GM18951 (cell line): Measurements from ENCODE around the gene FOXA1.

ENCODE experiments used
- POLR2A ChIP-seq: IDR thresholded peaks from 4 replicates; pipeline ENCODE4 v1.6.1; 2011; ENCODE audit warnings: mild to moderate bottlenecking; ENCODE audit not compliant: insufficient read length, insufficient read depth; ENCODE audit errors: extremely low read depth
- in situ Hi-C: fragments of 300-500 bp; cut with MboI; formaldehyde crosslinking; loops from one replicate; pipeline ENCODE4 v1.12.0; 2022; ENCODE audit warnings: low sequenced_read_pairs, mixed read lengths, inconsistent platforms; ENCODE audit not compliant: unreplicated experiment

The FOXA1 gene

DNA sequence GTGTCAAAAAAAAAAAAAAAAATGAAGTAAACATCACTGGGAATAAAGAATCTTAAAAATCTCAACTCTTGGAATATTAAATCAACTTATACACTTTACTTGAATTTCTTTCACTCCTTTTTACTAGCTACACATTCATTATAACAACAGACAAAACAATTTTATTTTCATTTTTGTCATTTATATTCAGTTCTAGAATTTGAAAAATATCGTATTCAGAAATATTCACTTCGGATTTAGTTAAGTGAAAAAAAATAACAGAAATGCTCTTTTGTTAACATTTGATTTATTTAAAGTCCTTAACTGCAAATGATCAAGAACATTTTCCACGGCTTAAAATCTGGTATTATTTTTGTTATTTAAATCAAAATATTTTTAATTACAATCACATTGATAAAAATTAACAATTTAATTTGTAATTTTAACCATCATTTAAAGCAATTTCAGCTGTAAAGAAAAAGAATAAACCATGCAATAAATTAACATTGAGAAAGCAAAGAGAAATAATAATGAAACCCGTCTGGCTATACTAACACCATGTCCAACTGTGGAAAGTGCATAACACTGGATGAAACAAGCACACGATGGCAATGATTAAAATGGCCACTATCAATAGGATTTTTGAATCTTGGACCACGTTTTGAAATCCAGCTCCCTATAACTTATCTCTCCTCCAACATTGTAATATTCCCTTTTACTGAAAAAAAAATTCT lies 5.2 kb downstream of the FOXA1 start:
- no peak for TF ChIP-seq POLR2A
- in situ Hi-C loops, result no loop called here

DNA sequence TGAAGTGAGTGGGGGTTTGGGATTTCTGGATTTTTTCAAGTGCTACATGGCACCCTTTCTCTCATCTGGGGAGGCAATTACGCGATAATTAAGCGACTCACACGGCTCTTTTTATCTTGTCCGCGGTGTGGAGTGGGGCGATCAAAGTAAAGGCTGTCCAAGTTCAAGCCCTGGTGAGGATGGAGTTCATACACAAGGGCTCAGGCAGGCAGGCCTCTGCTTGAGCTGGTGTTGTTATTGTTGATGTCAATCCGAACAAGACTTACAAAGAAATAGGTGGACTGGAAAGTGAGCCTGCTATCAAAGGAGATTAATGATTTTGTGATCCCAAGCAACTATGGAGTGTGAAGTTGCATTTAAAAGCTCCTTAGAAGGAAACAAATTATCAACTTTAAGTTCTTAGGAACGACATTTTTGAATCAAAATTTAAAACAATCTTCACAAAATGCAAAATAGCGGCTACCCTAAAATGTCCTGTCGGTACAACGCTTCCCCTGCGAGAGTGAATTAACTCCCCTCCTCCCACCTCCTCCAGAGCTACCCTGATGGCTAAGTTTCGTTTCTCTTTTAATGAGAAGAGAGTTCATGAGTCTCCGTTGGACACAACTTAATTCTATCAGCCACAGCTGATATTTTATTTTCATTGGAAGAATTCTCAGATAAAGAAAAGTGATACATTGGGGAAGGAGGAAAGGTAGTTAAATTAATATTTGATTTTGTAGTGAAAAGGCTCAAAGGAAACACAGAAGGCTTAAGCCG lies 5.9 kb downstream of the FOXA1 start:
- TF ChIP-seq POLR2A, result no peak
- in situ Hi-C loops, result no loop called here

DNA sequence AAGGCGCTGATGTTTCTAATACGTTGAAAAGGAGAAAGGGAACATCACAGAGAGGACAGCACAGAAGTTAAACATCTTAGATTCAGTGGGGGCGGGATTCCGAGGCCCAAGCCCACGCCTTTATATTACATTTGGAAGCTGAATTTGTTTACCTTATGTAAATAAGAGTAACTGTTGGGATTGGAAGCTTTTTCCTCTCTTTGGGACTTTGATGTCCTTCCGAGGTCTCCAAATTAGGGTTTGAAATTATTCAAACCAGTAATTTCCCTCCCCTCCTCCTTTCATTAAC lies 6.4 kb downstream of the FOXA1 start:
- in situ Hi-C loops, result no loop called here

GRCh38 chr14:37587881-37588666 lies 7.0 kb downstream of the FOXA1 start:
- no peak for TF ChIP-seq POLR2A
- in situ Hi-C loops, result no loop called here

More for the DNA sequence above, 6.4 kb downstream of the FOXA1 start:
- TF ChIP-seq POLR2A, result no peak

GRCh38 chr14:37587131-37587803 lies 7.8 kb downstream of the FOXA1 start:
- in situ Hi-C loops, result no loop called here
- no peak for TF ChIP-seq POLR2A

GRCh38 chr14:37586797-37587130 lies 8.3 kb downstream of the FOXA1 start:
- in situ Hi-C loops, result no loop called here
- no peak for TF ChIP-seq POLR2A

- TF ChIP-seq POLR2A, result no peak
- in situ Hi-C loops, result no loop called here
Observed at GRCh38 chr14:37585971-37586796, 8.9 kb downstream of the FOXA1 start.

- no peak for TF ChIP-seq POLR2A
- in situ Hi-C loops, result no loop called here
Observed at GRCh38 chr14:37585101-37585511, 9.9 kb downstream of the FOXA1 start.

DNA sequence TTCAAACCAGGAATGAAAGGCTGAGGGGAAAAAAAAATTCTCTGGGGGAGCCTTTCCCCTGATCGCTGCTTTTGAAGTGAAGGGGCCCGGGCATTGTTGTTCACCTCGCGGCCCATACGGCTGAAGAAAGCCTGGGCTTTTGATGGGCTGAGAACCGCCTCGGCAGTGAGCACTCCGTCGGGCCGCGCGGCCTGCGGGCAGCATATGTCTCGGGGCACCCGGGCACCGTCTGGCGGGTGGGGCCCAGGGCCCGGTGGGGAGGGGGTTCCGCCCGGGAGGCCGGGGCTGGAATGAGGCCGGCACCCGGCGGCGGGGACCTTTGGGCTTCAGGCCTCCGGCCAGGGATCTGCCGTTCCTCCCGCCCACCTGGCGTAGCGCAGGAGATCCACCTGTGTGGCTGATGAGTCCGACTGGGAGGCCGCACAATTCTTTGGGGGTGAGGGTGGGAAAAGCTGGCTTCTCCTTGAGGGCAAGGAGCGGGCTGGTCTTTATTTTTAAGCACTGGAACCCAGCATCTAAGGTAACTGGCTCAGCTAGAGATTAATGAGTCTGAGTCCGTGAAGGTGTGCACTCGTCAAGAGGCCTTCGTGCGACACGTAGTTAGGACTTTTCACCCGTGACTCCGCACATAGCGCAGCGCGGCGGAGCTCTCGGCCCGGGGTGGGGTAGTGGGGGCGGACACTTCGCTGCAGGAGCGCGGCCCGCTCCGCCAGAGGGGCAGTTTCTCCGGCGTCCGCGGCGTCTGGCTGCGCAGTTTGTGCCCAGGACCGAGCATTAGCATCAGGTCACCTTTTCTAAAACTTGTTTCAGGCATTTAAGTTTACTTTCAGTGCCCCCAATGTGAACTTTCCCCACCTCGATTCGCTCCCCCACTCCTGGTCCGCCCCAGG lies 10.6 kb downstream of the FOXA1 start:
- in situ Hi-C loops, result no loop called here

DNA sequence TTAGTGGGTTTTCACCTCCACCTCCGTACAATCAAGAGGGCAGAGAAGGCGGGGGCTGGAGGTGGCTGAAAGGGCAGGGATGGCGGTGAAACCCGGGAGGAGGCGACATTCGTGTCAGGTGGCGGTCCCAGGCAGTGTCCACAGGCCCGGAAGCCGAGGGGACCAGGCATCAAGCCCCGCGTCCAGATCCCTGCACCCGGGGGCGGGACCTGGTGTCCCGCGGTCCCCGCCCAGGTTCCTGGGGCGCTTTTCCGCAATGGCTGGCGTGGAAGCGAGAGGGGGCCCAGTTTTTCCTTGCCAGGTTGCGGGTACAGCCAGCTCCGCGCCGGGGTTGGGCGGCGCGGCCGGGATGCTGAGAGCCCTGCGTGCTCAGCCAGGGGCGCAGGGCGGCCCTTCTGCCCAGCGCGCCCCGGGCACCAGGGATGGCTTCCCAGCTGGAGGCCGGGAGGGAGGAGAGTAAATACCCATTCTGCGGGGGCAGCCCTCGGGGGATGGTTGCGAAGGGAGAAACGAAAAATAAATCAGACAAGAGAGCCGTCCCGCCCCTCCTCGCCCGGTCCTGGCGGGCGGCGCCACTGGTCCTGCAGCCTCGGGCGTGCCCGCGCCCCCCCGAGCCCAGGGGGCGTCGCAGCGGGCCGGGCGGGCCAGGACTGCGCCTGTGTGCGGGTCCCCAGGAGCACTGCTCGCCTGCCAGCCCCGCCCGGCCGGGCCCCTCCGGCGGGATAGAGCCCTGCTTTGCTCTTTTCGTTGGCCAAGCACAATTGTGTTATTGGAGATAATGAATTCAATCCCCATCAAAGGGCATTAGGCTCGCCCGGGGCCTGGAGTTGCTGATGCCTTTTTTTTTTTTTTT lies 11.5 kb downstream of the FOXA1 start:
- in situ Hi-C loops, result no loop called here
- TF ChIP-seq POLR2A, result no peak

More for the DNA sequence above, 10.6 kb downstream of the FOXA1 start:
- no peak for TF ChIP-seq POLR2A

DNA sequence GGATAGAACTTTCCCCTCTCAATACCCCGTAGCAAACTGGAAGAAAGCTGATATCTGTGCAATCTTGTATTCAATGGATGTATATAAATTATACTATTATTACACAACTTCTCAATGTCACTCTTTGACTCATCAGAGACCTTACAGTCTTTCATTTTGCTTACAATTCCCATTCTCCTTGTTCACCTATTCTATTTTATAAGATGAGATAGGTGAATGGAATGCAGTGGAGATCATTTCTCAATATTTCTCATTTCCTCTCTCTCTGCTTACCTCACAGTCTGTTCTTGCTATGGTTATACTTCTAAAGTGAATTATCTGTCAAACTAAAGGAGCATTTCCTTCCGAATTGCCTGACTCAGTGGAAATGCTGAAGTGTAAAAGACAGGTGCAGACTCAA lies 14.9 kb downstream of the FOXA1 start:
- no peak for TF ChIP-seq POLR2A

More for the DNA sequence above, 14.9 kb downstream of the FOXA1 start:
- in situ Hi-C loops, result no loop called here
